Testis (tissue), 3 donors: ENCODE measurements around the gene NAT9. TPM values are rescaled to one million over a fixed set of nuclear protein-coding genes. Genes with fewer than 3 reads are reported as not detected.

ENCODE experiments used
- DNase-seq: peaks from one replicate; pipeline ENCODE4 v3.0.0-alpha.2; 2019
- H3K27ac ChIP-seq, 2 donors: fragments of 200-600 bp; sonication (generic); one replicate each; pipeline ENCODE4 v1.5.1; 2019
- H3K27me3 ChIP-seq: fragments of 200-600 bp; sonication (generic); one replicate; pipeline ENCODE4 v1.5.1; 2019
- H3K36me3 ChIP-seq: fragments of 200-600 bp; sonication (generic); one replicate; pipeline ENCODE4 v1.5.1; 2017; ENCODE audit warnings: low read depth; ENCODE audit errors: missing control alignments
- H3K4me1 ChIP-seq: fragments of 200-600 bp; sonication (generic); one replicate; pipeline ENCODE4 v1.5.1; 2019
- H3K4me3 ChIP-seq, 2 donors: fragments of 200-600 bp; sonication (generic); one replicate each; pipeline ENCODE4 v1.5.1; 2017 to 2019
- H3K9me3 ChIP-seq: fragments of 200-600 bp; sonication (generic); one replicate; pipeline ENCODE4 v1.5.1; 2017
- POLR2A ChIP-seq: fragments of 450-650 bp; IDR thresholded peaks from one replicate; pipeline ENCODE4 v1.6.1; 2017; ENCODE audit warnings: antibody characterized with exemption, mild to moderate bottlenecking, moderate library complexity
- WGBS, 2 donors: methylation state at CpG; one replicate each; pipeline ENCODE4 v1.1.5; 2018; 5-methylcytosine and 5-hydroxymethylcytosine counted together
- intact Hi-C: fragments of 100-400 bp; cut with DNase I; formaldehyde crosslinking; loops from one replicate; pipeline ENCODE4 v1.15.1; 2023; ENCODE audit warnings: low total_unique reads
- polyA plus RNA-seq: library from polyadenylated mRNA; stranded (reverse); fragments of 350-450 nt; fragmentation: Illumina TruSeq; extraction: RNeasy Lipid Tissue Mini Kit (QIAGEN cat#74804); gene quantifications from one replicate; pipeline ENCODE4 v1.2.3, GENCODE V29; 2014; ENCODE audit warnings: low read depth, low replicate concordance; ENCODE audit not compliant: insufficient read depth
- total RNA-seq, 2 donors: library from RNA; depleted of rRNA; stranded (reverse); fragments of >200 nt; gene quantifications; one replicate each; pipeline ENCODE4 v1.2.3, GENCODE V29; 2016
- TF ChIP-seq, protein P1 (sequence below), 3 experiments: fragments of 450-650 bp in 2 of 3; fragments of 200-600 bp in 1 of 3; sonication (generic) in 1 of 3; IDR thresholded peaks; one replicate each; pipeline ENCODE4 v1.5.1; 2016 to 2019; ENCODE audit warnings: antibody characterized with exemption in 3 of 3, mild to moderate bottlenecking in 2 of 3, moderate library complexity in 1 of 3

The NAT9 gene
- total and polyA plus RNA-seq, 3 donors from 2014 or later: 43.8 to 51.3 (median 45.6) TPM

DNA sequence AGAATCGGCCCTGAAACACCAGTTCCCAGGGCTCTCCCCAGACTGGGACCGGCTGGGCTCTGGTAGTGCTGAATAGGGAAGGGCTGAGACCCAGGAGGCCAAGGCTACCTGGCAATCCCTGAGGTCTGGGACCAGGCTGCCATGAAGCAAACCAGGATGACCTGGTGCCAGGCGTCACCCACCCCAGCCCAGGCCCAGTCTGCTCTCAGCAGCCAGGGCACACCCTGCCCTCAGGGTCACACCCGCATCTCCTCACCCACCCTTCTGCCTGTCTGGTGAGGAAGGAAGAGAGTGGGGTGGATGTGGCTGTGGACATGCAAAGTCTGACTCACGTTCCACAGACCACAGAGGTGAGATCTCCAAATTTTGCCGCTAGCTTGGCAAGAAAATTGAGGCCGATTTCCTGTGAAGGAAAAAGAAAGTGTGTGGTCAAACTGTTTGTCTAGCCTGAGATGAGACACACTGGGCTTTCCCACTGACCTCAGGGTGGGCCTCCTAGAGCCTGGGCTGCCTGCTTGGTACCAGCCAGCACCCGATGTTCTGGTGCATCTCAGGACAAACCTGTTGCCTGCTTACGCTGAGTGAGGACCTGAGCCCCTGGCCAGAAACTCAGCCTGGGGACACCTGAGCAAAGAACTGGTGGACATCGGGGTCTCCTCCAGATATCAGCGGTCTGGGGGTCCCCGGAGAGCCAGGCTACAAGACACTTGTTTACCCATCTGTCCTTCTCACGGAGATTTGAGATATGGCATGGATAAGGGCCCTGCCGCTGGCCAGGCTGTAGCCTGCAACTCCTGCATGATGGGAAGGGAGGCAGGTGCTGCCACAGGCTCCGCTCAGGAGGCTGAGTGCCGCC lies 45.4 kb downstream of the NAT9 start:
- 81 to 94% methylated on average over 7 to 16 of the region's 16 CpGs for WGBS, 2 donors
- Histone ChIP-seq H3K27ac (no peak overlapping the region), H3K4me3 (no peak overlapping the region), H3K36me3 (no peaks in the 10 kb centered on the region), H3K9me3 (no peaks in the 10 kb centered on the region), H3K4me1 (no peaks in the 10 kb centered on the region), H3K27me3 (no peaks in the 10 kb centered on the region)
- DNase-seq: no peak
- TF ChIP-seq POLR2A: no peak
- TF ChIP-seq, protein P1, sequence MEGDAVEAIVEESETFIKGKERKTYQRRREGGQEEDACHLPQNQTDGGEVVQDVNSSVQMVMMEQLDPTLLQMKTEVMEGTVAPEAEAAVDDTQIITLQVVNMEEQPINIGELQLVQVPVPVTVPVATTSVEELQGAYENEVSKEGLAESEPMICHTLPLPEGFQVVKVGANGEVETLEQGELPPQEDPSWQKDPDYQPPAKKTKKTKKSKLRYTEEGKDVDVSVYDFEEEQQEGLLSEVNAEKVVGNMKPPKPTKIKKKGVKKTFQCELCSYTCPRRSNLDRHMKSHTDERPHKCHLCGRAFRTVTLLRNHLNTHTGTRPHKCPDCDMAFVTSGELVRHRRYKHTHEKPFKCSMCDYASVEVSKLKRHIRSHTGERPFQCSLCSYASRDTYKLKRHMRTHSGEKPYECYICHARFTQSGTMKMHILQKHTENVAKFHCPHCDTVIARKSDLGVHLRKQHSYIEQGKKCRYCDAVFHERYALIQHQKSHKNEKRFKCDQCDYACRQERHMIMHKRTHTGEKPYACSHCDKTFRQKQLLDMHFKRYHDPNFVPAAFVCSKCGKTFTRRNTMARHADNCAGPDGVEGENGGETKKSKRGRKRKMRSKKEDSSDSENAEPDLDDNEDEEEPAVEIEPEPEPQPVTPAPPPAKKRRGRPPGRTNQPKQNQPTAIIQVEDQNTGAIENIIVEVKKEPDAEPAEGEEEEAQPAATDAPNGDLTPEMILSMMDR (IDR thresholded peaks at IDR 0.05): no peak
- intact Hi-C loops: no loop called here

DNA sequence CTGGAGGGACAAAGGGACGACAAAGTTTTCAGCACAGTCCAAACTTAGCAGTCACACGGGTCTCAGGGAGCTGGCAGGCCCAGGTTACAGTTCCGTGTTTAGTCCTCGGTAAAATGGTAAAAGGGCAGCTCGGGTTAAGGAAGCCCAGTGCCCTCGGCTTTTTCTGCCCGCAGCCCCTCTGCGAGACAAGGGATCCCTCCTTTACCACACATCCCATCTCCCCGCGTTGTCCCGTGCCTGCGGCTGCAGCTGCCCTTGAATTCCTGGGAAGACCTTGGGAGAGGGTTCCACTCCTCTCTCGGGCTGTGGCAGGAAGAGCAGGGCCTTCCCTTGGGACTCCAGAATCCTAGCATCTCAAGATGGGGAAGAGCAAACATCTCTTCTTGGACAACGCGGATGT lies 46.3 kb downstream of the NAT9 start:
- no peak for TF ChIP-seq POLR2A
- TF ChIP-seq, protein P1 (IDR thresholded peaks at IDR 0.05): no peak
- WGBS, 2 donors: 83% methylated on average over 15 of the region's 15 CpGs
- intact Hi-C loops: no loop called here

DNA sequence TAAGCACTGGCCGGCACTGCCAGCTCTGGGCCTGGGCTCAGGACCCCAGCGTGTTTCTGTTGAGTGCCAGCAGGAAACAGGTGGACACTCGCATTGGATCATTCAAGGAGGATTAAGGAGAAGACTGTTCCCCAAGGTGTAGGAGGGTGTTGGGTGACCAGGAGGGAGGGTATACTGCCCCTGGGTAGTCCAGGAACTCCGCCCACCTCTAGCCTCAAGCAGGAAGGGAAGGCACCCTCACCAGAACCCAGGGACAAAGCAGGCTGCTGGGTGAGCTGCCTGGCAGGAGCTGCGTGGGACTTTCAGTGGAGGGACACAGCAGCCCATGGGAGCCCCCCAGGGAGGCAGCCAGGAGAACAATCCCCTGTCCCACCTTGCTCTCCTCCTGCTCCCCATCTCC lies 46.8 kb downstream of the NAT9 start:
- Histone ChIP-seq H3K27me3 (no peaks in the 10 kb centered on the region), H3K27ac (no peak overlapping the region), H3K9me3 (no peaks in the 10 kb centered on the region), H3K36me3 (no peaks in the 10 kb centered on the region), H3K4me3 (no peak overlapping the region), H3K4me1 (no peaks in the 10 kb centered on the region)
- DNase-seq: no peak
- WGBS, 2 donors: 94 to 100% methylated on average over 1 to 5 of the region's 5 CpGs
- intact Hi-C loops: no loop called here
- TF ChIP-seq, protein P1 (IDR thresholded peaks at IDR 0.05): no peak
- TF ChIP-seq POLR2A: no peak

More for the DNA sequence above, 46.3 kb downstream of the NAT9 start:
- no peaks in the 10 kb centered on the region for H3K36me3 ChIP-seq
- no peaks in the 10 kb centered on the region for H3K4me1 ChIP-seq
- no peaks in the 10 kb centered on the region for H3K27me3 ChIP-seq
- DNase-seq: no peak
- H3K27ac ChIP-seq: no peak overlapping the region
- H3K9me3 ChIP-seq: no peaks in the 10 kb centered on the region
- no peak overlapping the region for H3K4me3 ChIP-seq

DNA sequence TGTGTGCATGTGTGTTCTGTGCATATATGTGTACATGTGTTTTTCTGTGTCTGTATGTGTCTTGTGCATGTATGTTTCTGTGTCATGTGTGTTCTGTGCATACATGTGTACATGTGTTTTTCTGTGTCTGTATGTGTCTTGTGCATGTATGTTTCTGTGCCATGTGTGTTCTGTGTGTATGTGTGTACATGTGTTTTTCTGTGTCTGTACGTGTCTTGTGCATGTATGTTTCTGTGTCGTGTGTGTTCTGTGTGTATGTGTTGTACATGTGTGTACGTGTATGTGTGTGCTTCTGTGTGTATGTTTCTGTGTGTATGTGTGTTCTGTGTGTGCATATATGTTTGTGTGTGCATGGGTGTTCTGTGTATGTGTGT lies 47.5 kb downstream of the NAT9 start:
- 94% methylated on average over 3 of the region's 3 CpGs for whole genome bisulfite sequencing, 2 donors

More for the DNA sequence above, 47.5 kb downstream of the NAT9 start:
- no peak for DNase-seq
- H3K36me3 ChIP-seq: no peaks in the 10 kb centered on the region
- H3K9me3 ChIP-seq: no peaks in the 10 kb centered on the region
- no peaks in the 10 kb centered on the region for H3K27me3 ChIP-seq
- no peak overlapping the region for H3K4me3 ChIP-seq
- H3K27ac ChIP-seq: no peak overlapping the region
- no peak for TF ChIP-seq POLR2A
- TF ChIP-seq, protein P1 (IDR thresholded peaks at IDR 0.05): no peak
- no peaks in the 10 kb centered on the region for H3K4me1 ChIP-seq
- intact Hi-C loops: no loop called here
